Testis (tissue), 3 donors: ENCODE results near the gene SSNA1. TPM values are rescaled to one million over a fixed set of nuclear protein-coding genes. Genes with fewer than 3 reads are reported as not detected.
"Not testable (repeated sequence)": the region's sequence is repeated elsewhere in the genome, so short reads cannot be mapped to it uniquely, and the experiment has no call there.

Experiments used
- DNase-seq: peaks from one replicate; pipeline ENCODE4 v3.0.0-alpha.2; 2019
- H3K27ac ChIP-seq, 2 donors: fragments of 200-600 bp; sonication (generic); one replicate each; pipeline ENCODE4 v1.5.1; 2019
- H3K27me3 ChIP-seq: fragments of 200-600 bp; sonication (generic); one replicate; pipeline ENCODE4 v1.5.1; 2019
- H3K36me3 ChIP-seq: fragments of 200-600 bp; sonication (generic); one replicate; pipeline ENCODE4 v1.5.1; 2017; ENCODE audit warnings: low read depth; ENCODE audit errors: missing control alignments
- H3K4me1 ChIP-seq: fragments of 200-600 bp; sonication (generic); one replicate; pipeline ENCODE4 v1.5.1; 2019
- H3K4me3 ChIP-seq, 2 donors: fragments of 200-600 bp; sonication (generic); one replicate each; pipeline ENCODE4 v1.5.1; 2017 to 2019
- H3K9me3 ChIP-seq: fragments of 200-600 bp; sonication (generic); one replicate; pipeline ENCODE4 v1.5.1; 2017
- CTCF ChIP-seq, 3 experiments: fragments of 450-650 bp in 2 of 3; fragments of 200-600 bp in 1 of 3; sonication (generic) in 1 of 3; IDR thresholded peaks; one replicate each; pipeline ENCODE4 v1.5.1; 2016 to 2019; ENCODE audit warnings: antibody characterized with exemption in 3 of 3, mild to moderate bottlenecking in 2 of 3, moderate library complexity in 1 of 3
- POLR2A ChIP-seq: fragments of 450-650 bp; IDR thresholded peaks from one replicate; pipeline ENCODE4 v1.6.1; 2017; ENCODE audit warnings: antibody characterized with exemption, mild to moderate bottlenecking, moderate library complexity
- WGBS, 2 donors: methylation state at CpG; one replicate each; pipeline ENCODE4 v1.1.5; 2018; 5-methylcytosine and 5-hydroxymethylcytosine counted together
- intact Hi-C: fragments of 100-400 bp; cut with DNase I; formaldehyde crosslinking; loops from one replicate; pipeline ENCODE4 v1.15.1; 2023; ENCODE audit warnings: low total_unique reads
- microRNA-seq, 2 donors: library from miRNA; unstranded; fragments of <30 nt; microRNA quantifications; one replicate each; pipeline ENCODE4, GENCODE V29; 2016; ENCODE audit warnings: borderline number of aligned reads in 2 of 2, borderline replicate concordance in 1 of 2
- polyA plus RNA-seq: library from polyadenylated mRNA; stranded (reverse); fragments of 350-450 nt; fragmentation: Illumina TruSeq; extraction: RNeasy Lipid Tissue Mini Kit (QIAGEN cat#74804); gene quantifications from one replicate; pipeline ENCODE4 v1.2.3, GENCODE V29; 2014; ENCODE audit warnings: low read depth, low replicate concordance; ENCODE audit not compliant: insufficient read depth
- small RNA-seq, 2 donors: library from RNA; depleted of rRNA; stranded (forward); fragments of <200 nt; gene quantifications; one replicate each; pipeline ENCODE3, GENCODE V24; 2016
- total RNA-seq, 2 donors: library from RNA; depleted of rRNA; stranded (reverse); fragments of >200 nt; gene quantifications; one replicate each; pipeline ENCODE4 v1.2.3, GENCODE V29; 2016

Gene SSNA1
- total and polyA plus RNA-seq, 3 donors from 2014 or later: 134 to 211 (median 137) TPM

DNA sequence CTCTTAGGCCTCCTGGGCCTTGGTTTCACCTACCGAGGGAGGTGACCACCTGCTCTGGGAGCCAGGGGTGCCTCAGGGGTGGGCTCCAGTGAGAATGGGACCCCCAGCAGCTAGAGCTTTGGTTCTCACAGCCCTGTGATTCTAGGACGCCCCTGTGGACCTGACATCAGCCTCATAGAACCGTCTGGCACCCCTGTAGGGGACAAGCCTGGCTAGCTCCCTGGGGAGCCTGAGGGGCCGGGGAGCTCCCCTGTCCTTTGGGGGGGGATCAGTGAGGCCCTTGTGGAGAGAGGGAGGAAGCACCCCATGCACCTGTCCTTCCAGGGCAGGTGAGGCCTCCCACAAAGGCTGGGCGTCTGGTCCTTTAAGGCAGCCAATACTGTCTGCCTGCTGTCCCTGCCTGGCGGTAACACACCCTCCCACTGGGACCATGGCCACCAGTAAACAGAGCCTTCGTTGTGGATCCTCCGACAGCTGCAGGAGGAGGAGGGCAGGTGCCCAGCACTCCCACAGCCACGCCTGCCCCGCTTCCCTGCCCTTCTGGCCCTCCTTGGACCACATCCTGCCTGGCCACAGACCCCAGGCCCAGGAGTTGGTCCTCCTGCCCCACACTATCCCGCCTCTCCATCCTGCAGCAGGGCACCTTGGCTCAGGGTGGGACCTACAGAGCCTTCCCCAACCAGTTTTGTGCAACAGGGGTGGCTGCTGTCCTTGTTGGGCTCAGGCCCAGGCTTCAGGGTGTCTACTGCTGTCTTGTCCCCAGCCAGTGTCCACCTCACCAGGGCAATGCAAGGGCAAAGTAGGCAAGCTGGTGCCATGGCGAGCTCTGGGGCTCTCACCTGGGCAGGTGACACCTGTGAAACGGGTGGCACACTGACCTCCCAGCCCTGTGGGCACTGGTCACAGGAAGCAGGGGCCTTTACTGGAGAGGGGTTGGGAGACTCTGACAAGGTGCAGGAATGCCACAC, 49.6 kb downstream of the SSNA1 start:
- no peaks in the 10 kb centered on the region for H3K36me3 ChIP-seq
- H3K9me3 ChIP-seq: no peaks in the 10 kb centered on the region
- peak; percentile 82 for DNase-seq
- 59 to 62% methylated on average over 10 to 13 of the region's 13 CpGs for WGBS, 2 donors
- peaks cover 45% of the 10 kb centered on the region for H3K4me1 ChIP-seq
- no peaks in the 10 kb centered on the region for H3K27me3 ChIP-seq
- TF ChIP-seq CTCF (IDR thresholded peaks at IDR 0.05): no peak
- no peak for TF ChIP-seq POLR2A
- intact Hi-C loops: no loop called here
- no peak overlapping the region for H3K27ac ChIP-seq
- no peak overlapping the region for H3K4me3 ChIP-seq

DNA sequence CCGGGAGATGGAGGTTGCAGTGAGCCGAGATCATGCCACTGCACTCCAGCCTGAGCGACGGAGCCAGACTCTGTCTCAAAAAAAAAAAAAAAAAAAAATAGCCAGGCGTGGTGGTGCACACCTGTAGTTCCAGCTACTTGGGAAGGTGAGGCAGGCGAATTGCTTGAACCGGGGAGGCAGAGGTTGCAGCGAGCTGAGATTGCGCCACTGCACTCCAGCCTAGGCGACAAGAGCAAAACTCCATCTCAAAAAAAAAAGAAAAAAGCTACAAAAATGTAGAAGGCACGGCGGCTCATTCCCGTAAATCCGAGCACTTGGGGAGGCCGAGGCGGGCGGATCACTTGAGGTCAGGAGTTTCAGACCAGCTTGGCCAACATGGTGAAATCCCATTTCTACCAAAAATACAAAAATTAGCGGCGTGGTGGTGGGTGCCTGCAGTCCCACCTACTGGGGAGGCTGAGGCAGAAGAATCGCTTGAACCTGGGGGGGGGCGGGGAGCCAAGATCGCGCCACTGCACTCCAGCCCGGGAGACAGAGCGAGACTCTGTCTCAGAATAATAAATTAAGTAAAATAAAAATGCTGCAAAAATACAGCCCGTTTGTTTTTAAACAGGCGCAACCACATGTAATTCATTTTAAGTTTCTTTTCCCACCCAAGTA, 51.2 kb downstream of the SSNA1 start:
- H3K4me1 ChIP-seq: peaks cover 45% of the 10 kb centered on the region
- H3K27me3 ChIP-seq, intact Hi-C loops, H3K9me3 ChIP-seq, DNase-seq, H3K36me3 ChIP-seq: not testable (repeated sequence)
- WGBS, 2 donors: 31 to 47% methylated on average over 26 to 27 of the region's 27 CpGs
- H3K27ac ChIP-seq: peak overlapping the region; percentile 80 to 93
- H3K4me3 ChIP-seq: peak overlapping the region; percentile 70 to 82

Small RNA genes lying within 50 kb of the gene (microRNA-seq; reads per million reads assigned to microRNA genes)
- 0 reads per million in 2 donors for gene MIR3621

Small RNA genes lying within 50 kb of the gene (small RNA-seq; reads per million reads assigned to genes)
- 0 reads per million in 2 donors for gene MIR3621

Other genes with a start within 250 kb of the SSNA1 start
Only the 30 nearest of the 33 such genes appear.
- gene PTGDS, start 211.2 kb upstream of the SSNA1 start, total RNA-seq: 1,000 to 10,000 TPM; 5,554 to 5,948 TPM
- 4,976 TPM for gene PTGDS, start 211.2 kb upstream of the SSNA1 start, polyA plus RNA-seq
- 100 to 1,000 TPM in 1 of 2 donors, 10 to 100 TPM in 1; 59.3 to 131 TPM for gene LCNL1, start 205.7 kb upstream of the SSNA1 start, total RNA-seq
- gene LCNL1, start 205.7 kb upstream of the SSNA1 start, polyA plus RNA-seq: 17.5 TPM
- 10 to 100 TPM; 47.8 to 56.6 TPM for gene PAXX, start 196.3 kb upstream of the SSNA1 start, total RNA-seq
- 25.9 TPM for gene PAXX, start 196.3 kb upstream of the SSNA1 start, polyA plus RNA-seq
- 1 to 10 TPM; 1.8 to 1.9 TPM for gene CLIC3, start 192.1 kb upstream of the SSNA1 start, total RNA-seq
- gene CLIC3, start 192.1 kb upstream of the SSNA1 start, polyA plus RNA-seq: 2.8 TPM
- 10 to 100 TPM; 56.0 to 65.5 TPM for gene ABCA2, start 160.4 kb upstream of the SSNA1 start, total RNA-seq
- gene ABCA2, start 160.4 kb upstream of the SSNA1 start, polyA plus RNA-seq: 33.6 TPM
- under 1 TPM; 0.06 to 0.24 TPM for gene FUT7, start 156.6 kb upstream of the SSNA1 start, total RNA-seq
- 0.24 TPM for gene FUT7, start 156.6 kb upstream of the SSNA1 start, polyA plus RNA-seq
- 100 to 1,000 TPM in 1 of 2 donors, 10 to 100 TPM in 1; 75.9 to 103 TPM for gene NPDC1, start 142.5 kb upstream of the SSNA1 start, total RNA-seq
- gene NPDC1, start 142.5 kb upstream of the SSNA1 start, polyA plus RNA-seq: 47.7 TPM
- gene ENTPD2, start 134.6 kb upstream of the SSNA1 start, total RNA-seq: 1 to 10 TPM; 5.7 to 9.6 TPM
- 8.5 TPM for gene ENTPD2, start 134.6 kb upstream of the SSNA1 start, polyA plus RNA-seq
- gene SAPCD2, start 118.1 kb upstream of the SSNA1 start, total RNA-seq: 1 to 10 TPM; 1.4 to 1.7 TPM
- gene SAPCD2, start 118.1 kb upstream of the SSNA1 start, polyA plus RNA-seq: 0.78 TPM
- gene UAP1L1, start 111.2 kb upstream of the SSNA1 start, total RNA-seq: 10 to 100 TPM in 1 of 2 donors, 1 to 10 TPM in 1; 7.2 to 10.1 TPM
- 6.9 TPM for gene UAP1L1, start 111.2 kb upstream of the SSNA1 start, polyA plus RNA-seq
- 100 to 1,000 TPM; 122 to 124 TPM for gene MAN1B1, start 101.7 kb upstream of the SSNA1 start, total RNA-seq
- gene MAN1B1, start 101.7 kb upstream of the SSNA1 start, polyA plus RNA-seq: 62.2 TPM
- 100 to 1,000 TPM; 207 to 215 TPM for gene DPP7, start 73.9 kb upstream of the SSNA1 start, total RNA-seq
- 242 TPM for gene DPP7, start 73.9 kb upstream of the SSNA1 start, polyA plus RNA-seq
- 1 to 10 TPM; 1.5 to 3.8 TPM for gene GRIN1, start 49.5 kb upstream of the SSNA1 start, total RNA-seq
- 0.79 TPM for gene GRIN1, start 49.5 kb upstream of the SSNA1 start, polyA plus RNA-seq
- gene LRRC26, start 18.6 kb upstream of the SSNA1 start, total RNA-seq: 1 to 10 TPM; 2.4 to 5.1 TPM
- not detected for gene LRRC26, start 18.6 kb upstream of the SSNA1 start, polyA plus RNA-seq
- gene TMEM210, start 16.6 kb upstream of the SSNA1 start, total RNA-seq: 10 to 100 TPM; 19.8 to 37.9 TPM
- gene TMEM210, start 16.6 kb upstream of the SSNA1 start, polyA plus RNA-seq: 83.2 TPM
- 10 to 100 TPM; 91.0 to 98.5 TPM for gene ANAPC2, start 116 bp upstream of the SSNA1 start, total RNA-seq
- 80.6 TPM for gene ANAPC2, start 116 bp upstream of the SSNA1 start, polyA plus RNA-seq
- 10 to 100 TPM; 25.9 to 35.2 TPM for gene TPRN, start 12.1 kb downstream of the SSNA1 start, total RNA-seq
- gene TPRN, start 12.1 kb downstream of the SSNA1 start, polyA plus RNA-seq: 17.2 TPM
- gene TMEM203, start 17.0 kb downstream of the SSNA1 start, total RNA-seq: 10 to 100 TPM; 48.0 to 51.2 TPM
- 36.3 TPM for gene TMEM203, start 17.0 kb downstream of the SSNA1 start, polyA plus RNA-seq
- gene NDOR1, start 17.0 kb downstream of the SSNA1 start, total RNA-seq: 10 to 100 TPM; 27.5 to 29.1 TPM
- gene NDOR1, start 17.0 kb downstream of the SSNA1 start, polyA plus RNA-seq: 21.9 TPM
- gene RNF208, start 33.6 kb downstream of the SSNA1 start, total RNA-seq: 1 to 10 TPM; 3.0 to 4.1 TPM
- 7.7 TPM for gene RNF208, start 33.6 kb downstream of the SSNA1 start, polyA plus RNA-seq
- gene CYSRT1, start 36.5 kb downstream of the SSNA1 start, total RNA-seq: 1 to 10 TPM; 3.7 to 5.6 TPM
- gene CYSRT1, start 36.5 kb downstream of the SSNA1 start, polyA plus RNA-seq: 3.0 TPM
- under 1 TPM; 0.37 to 0.71 TPM for gene RNF224, start 38.8 kb downstream of the SSNA1 start, total RNA-seq
- gene RNF224, start 38.8 kb downstream of the SSNA1 start, polyA plus RNA-seq: 0.17 TPM
- gene SLC34A3, start 42.2 kb downstream of the SSNA1 start, total RNA-seq: under 1 TPM; 0.24 to 0.25 TPM
- gene SLC34A3, start 42.2 kb downstream of the SSNA1 start, polyA plus RNA-seq: 0.15 TPM
- gene TUBB4B, start 52.6 kb downstream of the SSNA1 start, total RNA-seq: 100 to 1,000 TPM; 856 to 940 TPM
- 1,777 TPM for gene TUBB4B, start 52.6 kb downstream of the SSNA1 start, polyA plus RNA-seq
- 10 to 100 TPM; 14.6 to 34.1 TPM for gene STPG3, start 62.6 kb downstream of the SSNA1 start, total RNA-seq
- gene STPG3, start 62.6 kb downstream of the SSNA1 start, polyA plus RNA-seq: 58.9 TPM
- gene NELFB, start 66.7 kb downstream of the SSNA1 start, total RNA-seq: 10 to 100 TPM; 60.9 to 76.7 TPM
- gene NELFB, start 66.7 kb downstream of the SSNA1 start, polyA plus RNA-seq: 55.0 TPM
- gene TOR4A, start 89.0 kb downstream of the SSNA1 start, total RNA-seq: 1 to 10 TPM; 3.4 to 4.5 TPM
- 2.1 TPM for gene TOR4A, start 89.0 kb downstream of the SSNA1 start, polyA plus RNA-seq
- 10 to 100 TPM; 14.4 to 40.6 TPM for gene NRARP, start 113.6 kb downstream of the SSNA1 start, total RNA-seq
- gene NRARP, start 113.6 kb downstream of the SSNA1 start, polyA plus RNA-seq: 5.2 TPM
- 10 to 100 TPM; 15.5 to 24.5 TPM for gene EXD3, start 234.5 kb downstream of the SSNA1 start, total RNA-seq
- 8.9 TPM for gene EXD3, start 234.5 kb downstream of the SSNA1 start, polyA plus RNA-seq
- gene NOXA1, start 234.7 kb downstream of the SSNA1 start, total RNA-seq: 1 to 10 TPM; 4.6 to 8.0 TPM
- gene NOXA1, start 234.7 kb downstream of the SSNA1 start, polyA plus RNA-seq: 2.5 TPM